Dedifferentiated amniotic fluid mesenchymal stem cell (primary cell): ENCODE measurements around the gene MYO7A.
"Not testable (repeated sequence)": the region's sequence is repeated elsewhere in the genome, so short reads cannot be mapped to it uniquely, and the experiment has no call there.

ENCODE experiments used
- DNase-seq: peaks from one replicate; pipeline ENCODE4 v3.0.0-alpha.2; 2016; ENCODE audit errors: extremely low spot score

Gene MYO7A

GRCh38 chr11:77093056-77093891 is 34.8 kb upstream of the MYO7A start:
- no peak for DNase-seq

DNA sequence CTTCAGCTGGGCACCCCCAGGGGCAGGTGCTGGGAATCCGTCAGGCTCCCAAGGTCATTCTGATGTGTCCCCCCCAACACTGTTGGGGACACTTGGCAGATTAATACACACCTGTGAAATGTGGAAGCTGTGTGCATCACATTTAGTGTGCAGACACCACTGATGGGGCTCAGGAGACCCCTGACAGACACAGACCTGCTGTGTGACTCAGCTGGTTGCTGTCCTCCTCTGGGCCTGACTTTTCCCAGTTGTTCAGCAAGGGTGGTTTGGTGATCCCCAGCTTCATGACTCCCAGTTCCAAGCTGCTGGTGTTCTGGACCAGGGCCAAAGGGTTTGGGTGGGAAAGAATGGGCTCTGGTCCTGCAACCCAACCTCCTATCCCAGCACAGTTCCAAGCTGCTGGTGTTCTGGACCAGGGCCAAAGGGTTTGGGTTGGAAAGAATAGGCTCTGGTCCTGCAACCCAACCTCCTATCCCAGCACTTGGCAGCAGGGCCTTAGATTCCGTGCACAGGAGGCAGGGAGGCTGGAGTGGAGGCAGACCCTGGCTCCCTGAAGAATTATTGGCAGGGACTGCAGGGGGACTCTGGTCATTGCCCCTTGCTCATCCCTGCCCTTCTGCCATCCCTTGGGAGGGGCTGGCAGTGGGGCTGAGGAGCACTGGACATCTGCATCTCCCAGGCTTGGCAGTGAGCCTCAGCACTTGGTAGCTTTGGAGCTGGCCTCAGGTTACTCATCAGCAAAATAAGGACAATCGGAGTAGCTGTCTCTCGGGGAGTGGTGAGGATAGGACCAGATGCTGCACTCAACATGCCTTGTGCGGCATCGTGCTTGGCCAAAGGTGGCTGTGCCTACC is 33.8 kb upstream of the MYO7A start:
- no peak for DNase-seq

DNA sequence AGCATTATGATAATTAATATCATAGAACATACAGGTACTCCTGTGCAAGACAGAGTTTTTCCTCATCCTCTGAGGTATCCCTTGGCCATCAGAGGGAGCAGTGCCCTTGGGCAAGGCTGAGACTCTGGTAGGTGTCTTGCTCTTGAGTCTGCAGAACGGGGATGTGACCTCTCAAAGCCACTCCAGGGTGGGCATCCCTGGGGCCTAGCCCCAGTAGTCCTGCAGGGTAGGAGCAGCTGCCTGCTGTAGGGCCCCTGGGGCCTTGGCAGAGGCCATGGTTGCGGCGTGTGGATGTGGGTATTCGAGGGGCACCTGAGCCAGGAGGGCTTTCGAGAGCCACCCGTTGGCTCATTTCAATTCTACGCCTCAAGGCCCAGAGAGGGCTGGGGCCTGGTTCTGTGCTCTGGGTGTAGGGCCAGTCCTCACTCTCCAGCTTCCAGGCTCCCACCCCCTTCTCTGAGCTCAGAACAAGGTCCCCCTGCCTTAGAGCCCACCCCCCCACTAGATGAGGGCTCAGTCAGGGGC is 33.1 kb upstream of the MYO7A start:
- DNase-seq = no peak

GRCh38 chr11:77095551-77096490 is 32.2 kb upstream of the MYO7A start:
- DNase-seq = no peak

DNA sequence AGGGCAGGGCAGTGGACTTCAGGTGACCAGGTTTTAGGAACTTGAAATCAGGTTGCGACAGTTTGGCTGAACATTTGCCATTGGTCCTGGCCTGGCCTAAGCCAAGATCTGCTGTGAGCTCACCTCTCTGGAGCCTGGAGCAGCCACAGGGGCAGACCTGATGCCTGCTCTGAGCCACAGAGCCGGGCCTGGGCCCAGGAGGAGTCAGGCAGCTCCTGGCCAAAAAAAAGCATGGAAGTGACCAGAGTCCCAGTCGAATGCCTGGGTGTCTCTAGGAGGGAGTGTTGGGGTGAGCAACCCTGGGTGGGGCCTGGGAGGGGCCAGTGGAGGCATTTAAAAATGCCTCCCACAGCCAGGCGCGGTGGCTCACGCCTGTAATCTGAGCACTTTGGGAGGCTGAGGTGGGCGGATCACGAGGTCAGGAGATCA is 31.4 kb upstream of the MYO7A start:
- no peak for DNase-seq

- not testable (repeated sequence) for DNase-seq
Measured at GRCh38 chr11:77097180-77097579, 30.9 kb upstream of the MYO7A start.

GRCh38 chr11:77100166-77101042 is 27.6 kb upstream of the MYO7A start:
- no peak for DNase-seq

DNA sequence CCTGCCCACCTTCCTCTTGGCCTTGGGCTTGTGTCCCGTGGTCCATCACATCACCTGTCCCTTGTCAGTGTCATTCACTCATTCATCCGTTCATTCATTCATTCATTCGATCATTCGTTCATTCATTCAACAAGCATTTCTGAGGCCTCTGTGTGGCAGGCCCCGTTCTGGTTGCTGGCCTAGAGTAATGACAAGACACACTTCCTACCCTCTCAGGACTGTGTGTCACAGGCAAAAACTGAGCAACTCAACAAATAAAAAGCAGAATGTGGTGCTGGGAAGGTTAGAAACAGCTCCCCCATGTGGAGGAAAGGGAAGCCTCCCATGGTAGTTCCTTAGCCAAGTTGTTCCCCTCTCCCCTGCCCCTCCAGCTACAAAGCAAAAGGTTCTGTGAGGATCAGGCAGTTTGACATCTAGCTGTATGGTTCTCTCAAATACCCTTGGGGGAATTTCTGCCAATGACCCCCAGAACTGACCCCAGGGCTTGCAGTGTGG is 27.0 kb upstream of the MYO7A start:
- no peak for DNase-seq

- no peak for DNase-seq
Measured at GRCh38 chr11:77102246-77103210, 25.5 kb upstream of the MYO7A start, which contains the start of gene OMP. OMP (plus strand) TSS chr11:77102840; CDS start chr11:77102840, 0 bp downstream.

GRCh38 chr11:77103319-77103718 is 24.7 kb upstream of the MYO7A start:
- DNase-seq = no peak

DNA sequence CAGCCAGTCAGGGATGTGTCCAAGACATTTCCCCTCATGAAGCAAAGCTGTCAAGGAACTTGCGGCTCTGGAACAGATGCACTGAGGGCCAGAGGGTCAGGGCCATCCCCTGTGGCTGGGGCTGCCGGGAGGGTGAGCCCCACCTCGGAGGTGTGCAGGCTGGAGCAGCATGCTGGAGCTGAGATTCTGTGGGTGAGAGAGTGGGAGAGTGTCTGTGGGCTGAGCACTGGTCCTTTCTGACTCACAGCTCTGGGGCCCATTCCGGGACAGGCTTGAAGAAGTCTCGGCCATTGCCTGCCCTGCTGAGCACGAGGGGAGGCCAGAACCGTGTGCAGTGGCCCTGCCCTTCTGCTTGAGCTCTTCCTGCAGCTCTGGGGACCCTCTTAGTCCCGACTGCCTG is 23.3 kb upstream of the MYO7A start:
- peak; percentile 17 for DNase-seq

GRCh38 chr11:77106321-77106720 is 21.7 kb upstream of the MYO7A start:
- no peak for DNase-seq

DNA sequence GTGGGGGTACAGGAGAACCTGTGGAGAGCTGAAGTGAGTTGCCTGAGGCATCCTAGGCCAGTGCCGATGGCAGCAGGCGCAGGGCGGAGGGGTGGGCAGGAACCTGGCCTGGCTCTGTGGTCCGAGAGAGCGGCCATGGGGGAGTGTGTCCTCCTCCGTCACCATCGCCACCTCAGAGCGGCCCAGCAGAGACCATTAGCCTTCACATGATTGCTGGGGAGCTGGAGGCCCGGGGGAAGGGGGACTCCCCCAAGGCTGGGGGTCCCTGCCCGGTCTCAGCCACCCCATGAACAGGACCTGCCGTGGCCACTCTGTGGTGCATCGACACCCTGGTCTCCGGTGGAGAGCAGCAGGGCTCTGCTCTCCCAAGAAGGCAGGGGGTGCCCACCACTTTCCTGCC is 21.3 kb upstream of the MYO7A start:
- DNase-seq = no peak

DNA sequence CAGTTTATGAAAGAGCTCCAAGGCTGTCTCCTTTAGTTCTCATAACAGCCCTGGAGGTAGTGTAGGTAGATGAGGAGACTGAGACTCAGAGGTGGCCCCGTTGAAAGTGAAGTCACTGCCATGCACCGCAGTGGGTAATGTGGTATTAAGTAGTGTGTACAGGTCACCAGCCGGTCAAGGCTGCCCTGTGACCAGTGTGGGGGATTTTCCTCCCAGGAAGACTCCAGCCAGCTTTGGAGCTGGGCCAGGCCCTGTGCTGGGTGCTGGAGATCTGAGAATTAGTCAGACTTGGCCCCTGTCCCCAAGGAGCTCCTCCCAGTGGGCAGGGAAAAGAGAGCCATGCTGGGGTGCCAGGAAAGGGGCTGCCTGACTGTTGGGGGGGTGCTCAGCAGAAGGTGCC is 20.1 kb upstream of the MYO7A start:
- peak; percentile 52 for DNase-seq

DNA sequence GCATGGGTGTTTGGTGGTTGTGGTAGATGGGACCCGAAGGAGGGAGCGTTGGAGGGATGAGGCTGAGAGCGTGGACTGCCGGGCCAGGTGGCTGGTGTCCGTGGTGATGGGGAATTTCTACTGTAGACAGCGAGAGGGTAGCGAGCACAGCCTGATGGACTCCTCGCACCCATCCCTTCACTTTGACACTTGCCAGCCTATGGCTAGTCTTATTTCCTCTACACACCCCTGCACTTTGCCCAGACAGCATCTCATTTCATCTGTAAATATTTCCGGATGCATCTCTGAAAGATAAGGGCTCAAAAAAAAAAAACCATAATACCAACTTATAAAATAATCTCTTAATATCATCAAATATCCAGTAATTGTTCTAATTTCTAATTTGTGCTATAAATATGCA is 19.6 kb upstream of the MYO7A start:
- no peak for DNase-seq

- no peak for DNase-seq
Measured at GRCh38 chr11:77109236-77110019, 18.6 kb upstream of the MYO7A start.

DNA sequence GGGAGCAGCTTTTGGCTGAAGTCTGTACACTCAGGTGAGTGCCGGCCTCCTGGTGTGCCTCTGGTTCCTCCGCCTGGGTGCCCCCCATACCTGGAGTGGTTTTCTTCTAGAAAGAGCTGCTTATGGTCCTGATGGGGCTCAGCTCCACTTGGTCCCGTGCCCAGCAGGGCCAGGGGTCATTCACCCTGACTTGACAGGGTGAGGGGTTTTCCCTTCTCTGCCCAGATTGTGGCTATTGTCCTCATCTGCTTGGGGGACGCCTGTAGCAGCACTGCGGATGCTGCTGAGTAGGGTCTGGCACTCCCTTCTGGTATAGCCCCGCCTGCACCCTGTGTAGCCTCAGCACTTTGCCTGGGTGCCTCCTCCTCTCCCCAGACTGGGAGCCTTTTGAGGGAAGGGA is 17.2 kb upstream of the MYO7A start:
- no peak for DNase-seq

- no peak for DNase-seq
Measured at GRCh38 chr11:77111277-77111676, 16.8 kb upstream of the MYO7A start.
